PFSK-1 (cell line): ENCODE results near the gene RAB6B.

Source experiments
- POLR2AphosphoS5 ChIP-seq: IDR thresholded peaks from 2 replicates; pipeline ENCODE4 v1.6.1; 2012; ENCODE audit warnings: low read depth, mild to moderate bottlenecking, control low read depth, low read length, moderate library complexity
- TAF1 ChIP-seq: IDR thresholded peaks from 2 replicates; pipeline ENCODE4 v1.6.1; 2012; ENCODE audit warnings: low read length, control low read depth, borderline replicate concordance; ENCODE audit not compliant: insufficient read depth

DNA sequence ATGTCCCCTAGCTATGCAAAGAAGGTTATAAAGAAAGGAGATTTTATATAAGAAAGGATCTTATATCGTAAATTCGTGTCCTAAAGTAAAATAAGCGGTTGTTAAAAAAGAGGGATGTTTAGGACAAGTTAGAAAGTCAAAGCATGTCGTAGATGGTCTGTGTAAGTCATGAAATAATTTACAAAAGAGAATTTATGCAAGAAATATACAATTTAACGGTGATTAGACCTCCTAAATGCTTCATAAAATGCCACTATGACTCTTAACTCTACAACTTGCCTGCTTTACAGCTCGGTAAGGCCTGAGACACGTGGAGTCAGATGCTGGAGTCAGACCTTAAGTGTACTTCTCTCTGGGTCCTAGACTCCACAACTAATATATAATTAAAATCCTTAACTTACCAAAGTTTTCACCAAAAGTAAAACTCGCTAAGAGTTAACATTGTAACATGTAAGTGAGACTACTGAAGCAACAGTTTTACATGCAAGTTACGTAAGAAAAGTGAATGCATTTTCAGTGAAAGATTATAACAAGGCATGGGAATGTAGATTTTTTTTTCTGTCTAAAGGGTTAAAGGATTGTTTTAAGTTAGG is 103.4 kb downstream of the RAB6B start:
- TF ChIP-seq POLR2AphosphoS5 (no peak), TAF1 (no peak)
